Ishikawa (cell line): ENCODE results near the gene CTNND2.

ENCODE experiments used
- CEBPB ChIP-seq: IDR thresholded peaks from 2 replicates; pipeline ENCODE4 v1.6.1; 2012
- CREB1 ChIP-seq: IDR thresholded peaks from 2 replicates; pipeline ENCODE4 v1.6.1; 2012; ENCODE audit warnings: low read depth
- EGR1 ChIP-seq: IDR thresholded peaks from 2 replicates; pipeline ENCODE4 v1.6.1; 2012
- EP300 ChIP-seq: IDR thresholded peaks from 2 replicates; pipeline ENCODE4 v1.6.1; 2012; ENCODE audit warnings: borderline replicate concordance
- FOXM1 ChIP-seq: IDR thresholded peaks from 2 replicates; pipeline ENCODE4 v1.6.1; 2012; ENCODE audit warnings: low read depth, borderline replicate concordance
- NFIC ChIP-seq: IDR thresholded peaks from 2 replicates; pipeline ENCODE4 v1.6.1; 2012
- RAD21 ChIP-seq: IDR thresholded peaks from 2 replicates; pipeline ENCODE4 v1.6.1; 2012; ENCODE audit warnings: low read depth
- REST ChIP-seq: IDR thresholded peaks from 2 replicates; pipeline ENCODE4 v1.6.1; 2012; ENCODE audit warnings: low read depth, mild to moderate bottlenecking
- TAF1 ChIP-seq: IDR thresholded peaks from 2 replicates; pipeline ENCODE4 v1.6.1; 2012; ENCODE audit warnings: low read depth, mild to moderate bottlenecking
- TCF12 ChIP-seq: IDR thresholded peaks from 2 replicates; pipeline ENCODE4 v1.6.1; 2012; ENCODE audit warnings: low read depth
- TEAD4 ChIP-seq: IDR thresholded peaks from 2 replicates; pipeline ENCODE4 v1.6.1; 2012
- YY1 ChIP-seq: IDR thresholded peaks from 2 replicates; pipeline ENCODE4 v1.6.1; 2012; ENCODE audit warnings: low read depth
- ZBTB7A ChIP-seq: IDR thresholded peaks from 2 replicates; pipeline ENCODE4 v1.6.1; 2012; ENCODE audit warnings: low read depth
- TF ChIP-seq, protein P1 (sequence below): IDR thresholded peaks from 2 replicates; pipeline ENCODE4 v1.6.1; 2012
- TF ChIP-seq, protein P2 (sequence below): IDR thresholded peaks from 2 replicates; pipeline ENCODE4 v1.6.1; 2012

Gene CTNND2

GRCh38 chr5:11023945-11024344 lies 880.3 kb downstream of the CTNND2 start:
- no peak for TF ChIP-seq NFIC
- TF ChIP-seq TAF1: no peak
- no peak for TF ChIP-seq RAD21
- TF ChIP-seq ZBTB7A: no peak
- TF ChIP-seq YY1: no peak
- no peak for TF ChIP-seq EGR1
- TF ChIP-seq, protein P1, sequence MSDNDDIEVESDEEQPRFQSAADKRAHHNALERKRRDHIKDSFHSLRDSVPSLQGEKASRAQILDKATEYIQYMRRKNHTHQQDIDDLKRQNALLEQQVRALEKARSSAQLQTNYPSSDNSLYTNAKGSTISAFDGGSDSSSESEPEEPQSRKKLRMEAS: no peak
- no peak for TF ChIP-seq CREB1
- no peak for TF ChIP-seq TCF12
- TF ChIP-seq, protein P2, sequence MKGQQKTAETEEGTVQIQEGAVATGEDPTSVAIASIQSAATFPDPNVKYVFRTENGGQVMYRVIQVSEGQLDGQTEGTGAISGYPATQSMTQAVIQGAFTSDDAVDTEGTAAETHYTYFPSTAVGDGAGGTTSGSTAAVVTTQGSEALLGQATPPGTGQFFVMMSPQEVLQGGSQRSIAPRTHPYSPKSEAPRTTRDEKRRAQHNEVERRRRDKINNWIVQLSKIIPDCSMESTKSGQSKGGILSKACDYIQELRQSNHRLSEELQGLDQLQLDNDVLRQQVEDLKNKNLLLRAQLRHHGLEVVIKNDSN: no peak
- TF ChIP-seq FOXM1: no peak
- TF ChIP-seq EP300: no peak
- no peak for TF ChIP-seq TEAD4
- TF ChIP-seq CEBPB: no peak

DNA sequence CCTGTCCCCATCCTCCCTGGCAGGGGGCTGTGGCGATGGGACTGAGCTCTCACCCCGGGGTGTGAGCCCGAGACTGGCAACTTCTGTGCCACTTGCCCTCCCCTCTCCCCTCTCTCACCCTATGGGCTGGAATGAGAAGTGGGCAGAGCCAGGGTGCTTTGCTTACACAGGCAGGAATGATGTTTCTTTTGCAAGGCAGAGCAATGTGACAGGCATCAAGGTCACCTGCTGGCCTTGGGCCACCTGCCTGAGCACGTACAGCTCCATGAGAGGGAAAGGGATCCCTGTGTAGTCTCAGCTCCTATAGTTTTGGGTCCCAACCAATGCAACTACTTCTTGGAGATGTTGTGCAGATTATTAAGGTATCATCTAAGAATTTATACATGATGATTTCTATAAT lies 890.5 kb downstream of the CTNND2 start:
- no peak for TF ChIP-seq YY1
- TF ChIP-seq CEBPB: no peak
- TF ChIP-seq TAF1: no peak
- TF ChIP-seq, protein P1: no peak
- TF ChIP-seq EGR1: no peak
- no peak for TF ChIP-seq ZBTB7A
- TF ChIP-seq, protein P2: no peak
- TF ChIP-seq CREB1: no peak

DNA sequence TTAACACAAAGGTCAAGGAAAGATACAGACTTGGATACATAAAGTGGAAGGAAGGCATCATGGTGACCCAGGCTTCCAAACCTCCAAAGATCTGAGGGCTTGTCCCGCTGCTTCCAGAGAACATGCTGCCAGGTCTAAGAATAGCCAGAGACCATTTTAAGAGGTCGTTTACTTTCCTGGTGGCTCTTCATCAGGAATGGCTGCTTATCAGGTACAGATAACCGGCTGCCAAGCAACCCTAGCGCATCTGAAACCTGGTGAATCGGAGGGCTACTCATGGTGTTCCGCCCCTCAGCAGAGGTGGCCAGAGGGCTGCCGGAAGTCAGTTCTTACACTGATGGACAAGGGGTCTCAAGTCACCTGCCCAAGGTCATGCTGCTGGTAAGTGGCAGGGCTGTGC lies 892.0 kb downstream of the CTNND2 start:
- no peak for TF ChIP-seq EP300
- TF ChIP-seq, protein P1: no peak
- TF ChIP-seq TAF1: no peak
- no peak for TF ChIP-seq TEAD4
- TF ChIP-seq ZBTB7A: no peak
- no peak for TF ChIP-seq CREB1
- no peak for TF ChIP-seq TCF12
- no peak for TF ChIP-seq CEBPB
- no peak for TF ChIP-seq EGR1
- no peak for TF ChIP-seq FOXM1
- TF ChIP-seq YY1: no peak

- TF ChIP-seq TEAD4: no peak
- TF ChIP-seq REST: no peak
- no peak for TF ChIP-seq TAF1
- no peak for TF ChIP-seq FOXM1
- no peak for TF ChIP-seq YY1
- no peak for TF ChIP-seq NFIC
- TF ChIP-seq, protein P1: no peak
- TF ChIP-seq TCF12: no peak
- no peak for TF ChIP-seq CREB1
- no peak for TF ChIP-seq CEBPB
- no peak for TF ChIP-seq ZBTB7A
Measured at GRCh38 chr5:11010429-11011210, 893.6 kb downstream of the CTNND2 start.

GRCh38 chr5:11009576-11009975 lies 894.7 kb downstream of the CTNND2 start:
- TF ChIP-seq CREB1: no peak
- no peak for TF ChIP-seq REST
- TF ChIP-seq, protein P2: no peak
- no peak for TF ChIP-seq RAD21
- no peak for TF ChIP-seq TEAD4
- no peak for TF ChIP-seq EGR1
- TF ChIP-seq EP300: no peak
- TF ChIP-seq, protein P1: no peak
- TF ChIP-seq FOXM1: no peak
- no peak for TF ChIP-seq NFIC
- no peak for TF ChIP-seq CEBPB
- no peak for TF ChIP-seq TAF1
- TF ChIP-seq ZBTB7A: no peak
- no peak for TF ChIP-seq YY1
- no peak for TF ChIP-seq TCF12
